ENCODE measurements around the gene AGRN. TPM values are rescaled to one million over a fixed set of nuclear protein-coding genes. Genes with fewer than 3 reads are reported as not detected.

Gene AGRN
- total RNA-seq, 1 experiment from 2014 or later = 134 TPM

GRCh38 chr1:978835-979743, 40.8 kb upstream of the AGRN start:
- peaks cover 10 to 22% of the 10 kb centered on the region in 2 experiments for H3K4me1 ChIP-seq (ENCODE audit: control insufficient read depth in 1 of 2, insufficient read depth in 2 of 2, low read length in 2 of 2)
- ChIA-PET RAD21 (ENCODE audit: low non-redundant PET in 1 of 2, low total read pairs in 2 of 2, uncharacterized antibody in 2 of 2, unreplicated experiment in 2 of 2) (no interaction called here), POLR2A (no interaction called here), CTCF (no interaction called here)
- no peak overlapping the region for H3K27ac ChIP-seq (ENCODE audit: low read depth, low read length)
- DNase-seq (ENCODE audit: low read depth, low spot score) = no peak
- no peak overlapping the region for H3K9ac ChIP-seq (ENCODE audit: low read length)
- TF ChIP-seq CEBPB (IDR thresholded peaks at IDR 0.05; ENCODE audit: low read depth) (no peak), FOSL1 (IDR thresholded peaks at IDR 0.05; ENCODE audit: low read depth) (no peak), POLR2A (IDR thresholded peaks at IDR 0.05; ENCODE audit: borderline replicate concordance, extremely low read depth, insufficient read depth, insufficient read length) (no peak), SP1 (IDR thresholded peaks at IDR 0.05; ENCODE audit: low read depth) (no peak), TCF7L2 (IDR thresholded peaks at IDR 0.05; ENCODE audit: borderline replicate concordance, extremely low read depth, insufficient read depth, insufficient read length) (no peak), POLR2AphosphoS5 (IDR thresholded peaks at IDR 0.05; ENCODE audit: low read depth, low read length) (no peak), EZH2 (IDR thresholded peaks at IDR 0.05) (no peak), JUND (IDR thresholded peaks at IDR 0.05) (no peak), ELF1 (IDR thresholded peaks at IDR 0.05; ENCODE audit: borderline replicate concordance, low read depth) (no peak), ZFX (IDR thresholded peaks at IDR 0.05) (no peak), ZNF274 (IDR thresholded peaks at IDR 0.05; ENCODE audit: low read depth, low read length) (no peak)
- H3K4me2 ChIP-seq (ENCODE audit: low read length) = no peak overlapping the region
- ATAC-seq = no peak
- no peaks in the 10 kb centered on the region for H4K20me1 ChIP-seq (ENCODE audit: insufficient read depth)
- no peaks in the 10 kb centered on the region for H3K36me3 ChIP-seq (ENCODE audit: control insufficient read depth in 1 of 2, insufficient read depth in 2 of 2, low read length in 2 of 2)
- H3K27me3 ChIP-seq (ENCODE audit: insufficient read depth, low read length) = no peaks in the 10 kb centered on the region
- no TSS peak for BruUV-seq (replicated peaks)
- intact Hi-C loops (cut with micrococcal nuclease) = loop anchor here (5.0 kb wide), 1 partner anchor 138 kb away; the partner anchor contains the start of gene C1orf159
- H3K9me2 ChIP-seq (ENCODE audit: insufficient read depth) = no peaks in the 10 kb centered on the region
- no peak overlapping the region for H2AFZ ChIP-seq (ENCODE audit: low read depth, low read length, poor library complexity, severe bottlenecking)
- no peaks in the 10 kb centered on the region for H3K79me2 ChIP-seq (ENCODE audit: insufficient read depth, low read length)
- no peaks in the 10 kb centered on the region for H3K9me3 ChIP-seq (ENCODE audit: control insufficient read depth in 1 of 2, insufficient read depth in 1 of 2, low read depth in 1 of 2, low read length in 2 of 2)
- H3K4me3 ChIP-seq (replicated peaks in 1 of 2; ENCODE audit: low read depth in 1 of 2, low read length in 2 of 2) = no peak overlapping the region

- DNase-seq (ENCODE audit: low read depth, low spot score) (no peak), ATAC-seq (no peak)
- H2AFZ ChIP-seq (ENCODE audit: low read depth, low read length, poor library complexity, severe bottlenecking) = no peak overlapping the region
- H3K4me1 ChIP-seq (ENCODE audit: control insufficient read depth in 1 of 2, insufficient read depth in 2 of 2, low read length in 2 of 2) = peaks cover 10 to 22% of the 10 kb centered on the region in 2 experiments
- no peaks in the 10 kb centered on the region for H3K36me3 ChIP-seq (ENCODE audit: control insufficient read depth in 1 of 2, insufficient read depth in 2 of 2, low read length in 2 of 2)
- no peak overlapping the region for H3K4me3 ChIP-seq (replicated peaks in 1 of 2; ENCODE audit: low read depth in 1 of 2, low read length in 2 of 2)
- H3K9me2 ChIP-seq (ENCODE audit: insufficient read depth) = no peaks in the 10 kb centered on the region
- no TSS peak for BruUV-seq (replicated peaks)
- H4K20me1 ChIP-seq (ENCODE audit: insufficient read depth) = no peaks in the 10 kb centered on the region
- no peaks in the 10 kb centered on the region for H3K9me3 ChIP-seq (ENCODE audit: control insufficient read depth in 1 of 2, insufficient read depth in 1 of 2, low read depth in 1 of 2, low read length in 2 of 2)
- no peak for TF ChIP-seq SP1 (IDR thresholded peaks at IDR 0.05; ENCODE audit: low read depth)
- TF ChIP-seq ZNF274 (IDR thresholded peaks at IDR 0.05; ENCODE audit: low read depth, low read length) = no peak
- no peak for TF ChIP-seq CTCF (IDR thresholded peaks at IDR 0.05 in 2 of 3, conservative IDR thresholded peaks at IDR 0.05 in 1 of 3; ENCODE audit: borderline replicate concordance in 1 of 3, insufficient read depth in 1 of 3, low read depth in 2 of 3, low read length in 2 of 3)
- no peak for TF ChIP-seq CBX3 (IDR thresholded peaks at IDR 0.05; ENCODE audit: low read depth)
- no peak for TF ChIP-seq SRF (IDR thresholded peaks at IDR 0.05; ENCODE audit: low read depth)
- no peak for TF ChIP-seq ZFX (IDR thresholded peaks at IDR 0.05)
- TF ChIP-seq POLR2AphosphoS5 (IDR thresholded peaks at IDR 0.05; ENCODE audit: low read depth, low read length) = no peak
- no peak for TF ChIP-seq ATF3 (IDR thresholded peaks at IDR 0.05)
- TF ChIP-seq TCF7L2 (IDR thresholded peaks at IDR 0.05; ENCODE audit: borderline replicate concordance, extremely low read depth, insufficient read depth, insufficient read length) = no peak
- TF ChIP-seq ELF1 (IDR thresholded peaks at IDR 0.05; ENCODE audit: borderline replicate concordance, low read depth) = no peak
- no peaks in the 10 kb centered on the region for H3K27me3 ChIP-seq (ENCODE audit: insufficient read depth, low read length)
- no peak overlapping the region for H3K4me2 ChIP-seq (ENCODE audit: low read length)
- RAD21 ChIA-PET (ENCODE audit: low non-redundant PET in 1 of 2, low total read pairs in 2 of 2, uncharacterized antibody in 2 of 2, unreplicated experiment in 2 of 2) = no interaction called here
- no peaks in the 10 kb centered on the region for H3K79me2 ChIP-seq (ENCODE audit: insufficient read depth, low read length)
- H3K9ac ChIP-seq (ENCODE audit: low read length) = no peak overlapping the region
- intact Hi-C loops (cut with micrococcal nuclease) = loop anchor here (5.0 kb wide), 2 partner anchors 83 to 138 kb away; partner anchors contain the start of gene C1orf159
- POLR2A ChIA-PET = no interaction called here
- no peak overlapping the region for H3K27ac ChIP-seq (ENCODE audit: low read depth, low read length)
- CTCF ChIA-PET = no interaction called here
These were observed 40.2 kb upstream of the AGRN start for GRCh38 chr1:979744-980072.

Measured in HCT116 (cell line).